ENCODE measurements around the gene SSTR3. TPM values are rescaled to one million over a fixed set of nuclear protein-coding genes. Genes with fewer than 3 reads are reported as not detected.

Gene SSTR3
- total and polyA plus RNA-seq, 2 of the 13 experiments (the other 11 are each of a cell fraction or from before 2014, with no cell fraction given), result 0.08 to 0.64 TPM

GRCh38 chr22:37178350-37179125, 33.7 kb downstream of the SSTR3 start (continued):
- TF ChIP-seq, protein P1, sequence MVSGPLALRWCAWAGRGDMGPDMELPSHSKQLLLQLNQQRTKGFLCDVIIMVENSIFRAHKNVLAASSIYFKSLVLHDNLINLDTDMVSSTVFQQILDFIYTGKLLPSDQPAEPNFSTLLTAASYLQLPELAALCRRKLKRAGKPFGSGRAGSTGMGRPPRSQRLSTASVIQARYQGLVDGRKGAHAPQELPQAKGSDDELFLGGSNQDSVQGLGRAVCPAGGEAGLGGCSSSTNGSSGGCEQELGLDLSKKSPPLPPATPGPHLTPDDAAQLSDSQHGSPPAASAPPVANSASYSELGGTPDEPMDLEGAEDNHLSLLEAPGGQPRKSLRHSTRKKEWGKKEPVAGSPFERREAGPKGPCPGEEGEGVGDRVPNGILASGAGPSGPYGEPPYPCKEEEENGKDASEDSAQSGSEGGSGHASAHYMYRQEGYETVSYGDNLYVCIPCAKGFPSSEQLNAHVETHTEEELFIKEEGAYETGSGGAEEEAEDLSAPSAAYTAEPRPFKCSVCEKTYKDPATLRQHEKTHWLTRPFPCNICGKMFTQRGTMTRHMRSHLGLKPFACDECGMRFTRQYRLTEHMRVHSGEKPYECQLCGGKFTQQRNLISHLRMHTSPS (CRISPR knock-in tag; IDR thresholded peaks at IDR 0.05; ENCODE audit: low read depth), result 0 out of 2 replicates have a peak, but pooled peaks have one; percentile 56
- TF ChIP-seq ZNF292 (CRISPR knock-in tag; IDR thresholded peaks at IDR 0.05; ENCODE audit: borderline replicate concordance, low read depth) (no peak), FOXO1 (CRISPR knock-in tag; IDR thresholded peaks at IDR 0.05) (no peak), ZNF703 (CRISPR knock-in tag; IDR thresholded peaks at IDR 0.05; ENCODE audit: borderline replicate concordance) (no peak), DMTF1 (CRISPR knock-in tag; IDR thresholded peaks at IDR 0.05) (no peak), SNAPC2 (CRISPR knock-in tag; IDR thresholded peaks at IDR 0.05) (no peak), MTF2 (CRISPR knock-in tag; IDR thresholded peaks at IDR 0.05; ENCODE audit: borderline replicate concordance) (no peak), ZEB1 (IDR thresholded peaks at IDR 0.05; ENCODE audit: insufficient replicate concordance, low read depth) (no peak), U2AF2 (IDR thresholded peaks at IDR 0.05; ENCODE audit: low read depth, low read length) (no peak), ZNF550 (CRISPR knock-in tag; IDR thresholded peaks at IDR 0.05; ENCODE audit: borderline replicate concordance) (no peak), ZFAT (CRISPR knock-in tag; conservative IDR thresholded peaks at IDR 0.05) (no peak), DMAP1 (CRISPR knock-in tag; IDR thresholded peaks at IDR 0.05) (no peak), SKI (IDR thresholded peaks at IDR 0.05; ENCODE audit: partially characterized antibody) (peak; percentile 16), CREB1 (IDR thresholded peaks at IDR 0.05) (no peak), CREB1 (CRISPR knock-in tag; IDR thresholded peaks at IDR 0.05) (no peak), ZNF331 (CRISPR knock-in tag; IDR thresholded peaks at IDR 0.05) (0 out of 2 replicates have a peak, but pooled peaks have one; percentile 6), ZNF446 (CRISPR knock-in tag; IDR thresholded peaks at IDR 0.05) (no peak), AKAP8 (CRISPR knock-in tag; IDR thresholded peaks at IDR 0.05) (no peak), NR3C1 (CRISPR knock-in tag; IDR thresholded peaks at IDR 0.05) (no peak), RFX1 (IDR thresholded peaks at IDR 0.05) (no peak), ZNF768 (CRISPR knock-in tag; IDR thresholded peaks at IDR 0.05) (no peak), ZBTB3 (CRISPR knock-in tag; IDR thresholded peaks at IDR 0.05; ENCODE audit: borderline replicate concordance, low read depth) (no peak)
- TF ChIP-seq, protein P2, sequence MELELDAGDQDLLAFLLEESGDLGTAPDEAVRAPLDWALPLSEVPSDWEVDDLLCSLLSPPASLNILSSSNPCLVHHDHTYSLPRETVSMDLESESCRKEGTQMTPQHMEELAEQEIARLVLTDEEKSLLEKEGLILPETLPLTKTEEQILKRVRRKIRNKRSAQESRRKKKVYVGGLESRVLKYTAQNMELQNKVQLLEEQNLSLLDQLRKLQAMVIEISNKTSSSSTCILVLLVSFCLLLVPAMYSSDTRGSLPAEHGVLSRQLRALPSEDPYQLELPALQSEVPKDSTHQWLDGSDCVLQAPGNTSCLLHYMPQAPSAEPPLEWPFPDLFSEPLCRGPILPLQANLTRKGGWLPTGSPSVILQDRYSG (CRISPR knock-in tag; IDR thresholded peaks at IDR 0.05), result no peak
- TF ChIP-seq, protein P3, sequence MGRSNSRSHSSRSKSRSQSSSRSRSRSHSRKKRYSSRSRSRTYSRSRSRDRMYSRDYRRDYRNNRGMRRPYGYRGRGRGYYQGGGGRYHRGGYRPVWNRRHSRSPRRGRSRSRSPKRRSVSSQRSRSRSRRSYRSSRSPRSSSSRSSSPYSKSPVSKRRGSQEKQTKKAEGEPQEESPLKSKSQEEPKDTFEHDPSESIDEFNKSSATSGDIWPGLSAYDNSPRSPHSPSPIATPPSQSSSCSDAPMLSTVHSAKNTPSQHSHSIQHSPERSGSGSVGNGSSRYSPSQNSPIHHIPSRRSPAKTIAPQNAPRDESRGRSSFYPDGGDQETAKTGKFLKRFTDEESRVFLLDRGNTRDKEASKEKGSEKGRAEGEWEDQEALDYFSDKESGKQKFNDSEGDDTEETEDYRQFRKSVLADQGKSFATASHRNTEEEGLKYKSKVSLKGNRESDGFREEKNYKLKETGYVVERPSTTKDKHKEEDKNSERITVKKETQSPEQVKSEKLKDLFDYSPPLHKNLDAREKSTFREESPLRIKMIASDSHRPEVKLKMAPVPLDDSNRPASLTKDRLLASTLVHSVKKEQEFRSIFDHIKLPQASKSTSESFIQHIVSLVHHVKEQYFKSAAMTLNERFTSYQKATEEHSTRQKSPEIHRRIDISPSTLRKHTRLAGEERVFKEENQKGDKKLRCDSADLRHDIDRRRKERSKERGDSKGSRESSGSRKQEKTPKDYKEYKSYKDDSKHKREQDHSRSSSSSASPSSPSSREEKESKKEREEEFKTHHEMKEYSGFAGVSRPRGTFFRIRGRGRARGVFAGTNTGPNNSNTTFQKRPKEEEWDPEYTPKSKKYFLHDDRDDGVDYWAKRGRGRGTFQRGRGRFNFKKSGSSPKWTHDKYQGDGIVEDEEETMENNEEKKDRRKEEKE (IDR thresholded peaks at IDR 0.05), result no peak
